GM12878 (cell line): ENCODE measurements around the gene NTM.

ENCODE experiments used
- BACH1 ChIP-seq: fragments of 450-650 bp; IDR thresholded peaks from 2 replicates; pipeline ENCODE4 v1.6.1; 2017; ENCODE audit warnings: mild to moderate bottlenecking, borderline replicate concordance
- DPF2 ChIP-seq: fragments of 450-650 bp; IDR thresholded peaks from 2 replicates; pipeline ENCODE4 v1.6.1; 2017; ENCODE audit warnings: mild to moderate bottlenecking
- EP300 ChIP-seq, 2 experiments: fragments of 150-350 bp in 1 of 2; IDR thresholded peaks; 2 replicates each; pipeline ENCODE4 v1.6.1; 2011 to 2012; ENCODE audit warnings: low read depth in 2 of 2, low read length in 2 of 2, borderline replicate concordance in 1 of 2, improper control_type of control experiment in 1 of 2, inconsistent platforms in 1 of 2; ENCODE audit not compliant: control insufficient read depth in 1 of 2
- NR2C1 ChIP-seq: fragments of 450-650 bp; IDR thresholded peaks from 2 replicates; pipeline ENCODE4 v1.6.1; 2017; ENCODE audit warnings: antibody characterized with exemption, mild to moderate bottlenecking, moderate library complexity
- POLR2AphosphoS5 ChIP-seq: IDR thresholded peaks from 2 replicates; pipeline ENCODE4 v1.6.1; 2011; ENCODE audit warnings: mild to moderate bottlenecking, low read length, inconsistent platforms
- RELA ChIP-seq: fragments of 450-650 bp; IDR thresholded peaks from 2 replicates; pipeline ENCODE4 v1.8.0; 2014; ENCODE audit warnings: borderline replicate concordance; ENCODE audit not compliant: partially characterized antibody
- REST ChIP-seq: IDR thresholded peaks from 2 replicates; pipeline ENCODE4 v1.6.1; 2012; ENCODE audit warnings: mild to moderate bottlenecking, low read depth, low read length
- STAT1 ChIP-seq: fragments of 450-650 bp; conservative IDR thresholded peaks from 2 replicates; pipeline ENCODE4 v1.6.1; 2014; ENCODE audit warnings: antibody characterized with exemption, mild to moderate bottlenecking
- ZNF687 ChIP-seq: fragments of 450-650 bp; IDR thresholded peaks from 2 replicates; pipeline ENCODE4 v1.6.1; 2017; ENCODE audit warnings: mild to moderate bottlenecking, moderate library complexity
- TF ChIP-seq, protein P1 (sequence below), 3 experiments: IDR thresholded peaks in 2 of 3; conservative IDR thresholded peaks in 1 of 3; 2 replicates each; pipeline ENCODE4 v1.5.1; 2011; ENCODE audit warnings: low read depth in 3 of 3, low read length in 3 of 3, mild to moderate bottlenecking in 3 of 3, control low read depth in 2 of 3, moderate library complexity in 2 of 3, inconsistent platforms in 1 of 3, mixed read lengths in 1 of 3; ENCODE audit not compliant: control insufficient read depth in 2 of 3, insufficient read depth in 1 of 3; ENCODE audit errors: extremely low read depth in 1 of 3

DNA sequence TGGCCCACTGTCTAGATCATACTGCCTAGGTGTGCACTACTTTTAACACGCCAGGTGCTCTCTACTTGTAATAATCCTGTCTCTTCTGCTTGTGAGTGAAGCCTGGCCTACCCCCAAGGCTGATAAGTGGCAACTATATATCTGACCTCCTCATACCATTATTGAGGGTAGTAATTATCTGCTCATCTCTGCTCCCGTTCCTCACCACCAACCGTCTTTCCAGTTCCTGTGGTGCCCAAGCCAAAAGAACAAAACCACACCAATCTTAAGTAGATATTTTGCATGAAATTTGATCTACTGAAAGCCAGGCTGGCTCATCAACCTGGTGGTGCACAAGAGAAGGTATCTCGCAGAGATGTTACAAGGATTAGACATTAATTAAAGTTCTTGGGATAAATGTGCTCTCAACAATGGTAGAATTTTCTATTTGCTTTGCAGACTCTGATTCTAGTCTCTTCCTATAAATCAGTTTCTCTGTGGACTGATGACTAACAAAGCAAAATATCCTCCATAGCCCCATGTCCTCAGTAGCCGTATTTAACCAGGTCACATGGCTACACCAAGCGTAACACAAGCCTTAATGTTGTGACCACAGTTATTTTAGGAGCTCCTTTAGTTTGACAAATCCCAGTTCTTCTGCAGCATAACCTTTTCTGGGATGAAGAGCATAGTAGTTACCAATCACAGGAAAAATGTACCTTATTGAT lies 267.2 kb downstream of the NTM start:
- TF ChIP-seq ZNF687 (no peak), RELA (no peak), BACH1 (no peak), POLR2AphosphoS5 (no peak), STAT1 (no peak), NR2C1 (no peak), DPF2 (no peak), EP300 (IDR thresholded peaks at IDR 0.05; ENCODE audit: borderline replicate concordance in 1 of 2, control insufficient read depth in 1 of 2, low read depth in 2 of 2, low read length in 2 of 2) (no peak), REST (no peak)
- TF ChIP-seq, protein P1, sequence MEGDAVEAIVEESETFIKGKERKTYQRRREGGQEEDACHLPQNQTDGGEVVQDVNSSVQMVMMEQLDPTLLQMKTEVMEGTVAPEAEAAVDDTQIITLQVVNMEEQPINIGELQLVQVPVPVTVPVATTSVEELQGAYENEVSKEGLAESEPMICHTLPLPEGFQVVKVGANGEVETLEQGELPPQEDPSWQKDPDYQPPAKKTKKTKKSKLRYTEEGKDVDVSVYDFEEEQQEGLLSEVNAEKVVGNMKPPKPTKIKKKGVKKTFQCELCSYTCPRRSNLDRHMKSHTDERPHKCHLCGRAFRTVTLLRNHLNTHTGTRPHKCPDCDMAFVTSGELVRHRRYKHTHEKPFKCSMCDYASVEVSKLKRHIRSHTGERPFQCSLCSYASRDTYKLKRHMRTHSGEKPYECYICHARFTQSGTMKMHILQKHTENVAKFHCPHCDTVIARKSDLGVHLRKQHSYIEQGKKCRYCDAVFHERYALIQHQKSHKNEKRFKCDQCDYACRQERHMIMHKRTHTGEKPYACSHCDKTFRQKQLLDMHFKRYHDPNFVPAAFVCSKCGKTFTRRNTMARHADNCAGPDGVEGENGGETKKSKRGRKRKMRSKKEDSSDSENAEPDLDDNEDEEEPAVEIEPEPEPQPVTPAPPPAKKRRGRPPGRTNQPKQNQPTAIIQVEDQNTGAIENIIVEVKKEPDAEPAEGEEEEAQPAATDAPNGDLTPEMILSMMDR (IDR thresholded peaks at IDR 0.05 in 2 of 3, conservative IDR thresholded peaks at IDR 0.05 in 1 of 3; ENCODE audit: control insufficient read depth in 2 of 3, extremely low read depth in 1 of 3, insufficient read depth in 1 of 3, low read depth in 3 of 3, low read length in 3 of 3), result no peak
